Activated CD4-positive, alpha-beta T cell treated with anti-CD3 and anti-CD28 coated beads for 1 hour (primary cell): Measurements from ENCODE around the gene CEP89.
A peak's percentile ranks its signal among the peaks of the same experiment; 100 is the strongest.
"Not testable (repeated sequence)": the region's sequence is repeated elsewhere in the genome, so short reads cannot be mapped to it uniquely, and the experiment has no call there.

Source experiments
- DNase-seq: peaks from one replicate; pipeline ENCODE4 v3.0.0-alpha.2; 2020

CEP89 gene

DNA sequence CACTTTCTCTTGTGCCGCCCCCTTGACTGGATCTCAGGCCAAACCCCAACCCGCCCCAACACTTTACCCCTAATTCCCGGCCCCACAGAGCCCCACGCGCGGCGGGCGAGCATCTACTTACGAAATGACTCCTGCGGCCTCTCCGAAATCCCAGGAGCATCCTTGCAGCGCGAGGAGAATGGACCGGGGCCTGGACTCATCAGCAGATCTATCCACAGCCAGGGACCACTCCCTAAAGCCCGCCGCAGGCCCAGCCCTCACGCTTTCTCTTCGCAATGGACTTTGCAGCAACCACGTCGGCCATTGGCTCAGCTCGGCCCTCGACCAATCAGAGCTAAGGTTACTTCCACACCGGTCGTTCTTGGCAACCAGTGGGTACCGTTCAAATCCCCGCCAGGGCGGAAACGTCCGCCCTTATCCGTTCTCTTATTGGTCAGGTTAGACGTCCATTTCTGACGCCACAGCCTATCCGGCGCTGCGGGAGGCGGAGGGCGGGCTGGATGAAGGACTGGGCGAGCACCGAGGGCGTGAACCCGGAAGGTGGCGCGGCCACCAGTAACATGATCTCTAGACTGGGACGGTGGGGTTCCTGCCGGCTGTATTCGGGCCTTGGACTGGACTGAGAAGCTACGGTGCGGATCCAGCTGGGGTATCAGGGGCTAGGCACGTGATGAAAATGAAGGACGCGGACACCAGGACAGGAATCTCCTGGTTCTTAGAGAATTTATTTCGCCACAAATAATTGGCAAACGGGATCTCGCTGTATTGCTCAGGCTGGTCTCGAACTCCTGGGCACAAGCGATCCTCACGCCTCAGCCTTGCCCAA lies at the start of gene CEP89, which contains the start of gene FAAP24:
TSS of gene CEP89 (minus strand) at position 244 of the 826 bp plus-strand sequence. CDS start at position 160, 84 bp downstream.
TSS of gene FAAP24 (plus strand) at position 528 of the 826 bp plus-strand sequence. CDS start 955 bp downstream, outside the sequence.
- DNase-seq: peak; percentile 98

DNA sequence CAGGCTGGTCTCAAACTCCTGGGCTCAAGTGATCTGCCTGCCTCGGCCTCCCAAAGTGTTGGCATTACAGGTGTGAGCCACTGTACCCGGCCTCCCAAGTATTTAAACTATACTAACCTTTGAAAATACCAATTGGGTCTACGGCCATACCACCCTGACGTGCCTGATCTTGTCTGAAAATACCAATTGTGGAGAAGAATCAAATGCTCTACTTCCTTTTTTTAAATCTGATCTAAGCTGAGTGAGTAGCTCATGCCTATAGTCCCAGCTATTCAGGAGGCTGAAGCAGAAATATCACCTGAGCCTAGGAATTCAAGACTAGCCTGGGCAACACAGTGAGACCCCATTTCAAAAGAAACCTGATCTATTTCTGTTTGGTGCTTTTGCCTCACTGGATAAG lies 39.1 kb upstream of the CEP89 start:
- DNase-seq: not testable (repeated sequence)

- DNase-seq: no peak
Observed at GRCh38 chr19:33008738-33009137, 37.0 kb upstream of the CEP89 start.

DNA sequence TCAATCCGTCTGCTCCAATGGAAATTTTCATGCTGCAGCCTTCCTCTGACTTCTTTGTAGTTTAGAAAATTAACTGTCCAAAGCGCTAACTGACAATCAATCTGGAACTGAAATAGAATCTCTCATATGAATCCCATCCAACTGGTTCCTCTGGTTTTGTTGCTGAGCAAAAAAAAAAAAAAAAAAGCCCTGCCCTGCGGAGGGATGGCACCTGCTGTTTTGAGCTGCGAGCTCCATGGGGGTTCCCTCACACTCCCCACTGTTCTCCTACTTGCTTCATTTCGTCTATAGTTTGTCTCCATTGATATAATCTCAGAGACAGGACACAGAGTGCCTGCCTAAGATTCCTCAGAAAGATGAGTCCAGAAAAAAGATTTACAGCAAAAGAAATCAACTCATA lies 33.7 kb upstream of the CEP89 start:
- DNase-seq: no peak

- not testable (repeated sequence) for DNase-seq
Observed at GRCh38 chr19:33003424-33004024, 31.8 kb upstream of the CEP89 start.

DNA sequence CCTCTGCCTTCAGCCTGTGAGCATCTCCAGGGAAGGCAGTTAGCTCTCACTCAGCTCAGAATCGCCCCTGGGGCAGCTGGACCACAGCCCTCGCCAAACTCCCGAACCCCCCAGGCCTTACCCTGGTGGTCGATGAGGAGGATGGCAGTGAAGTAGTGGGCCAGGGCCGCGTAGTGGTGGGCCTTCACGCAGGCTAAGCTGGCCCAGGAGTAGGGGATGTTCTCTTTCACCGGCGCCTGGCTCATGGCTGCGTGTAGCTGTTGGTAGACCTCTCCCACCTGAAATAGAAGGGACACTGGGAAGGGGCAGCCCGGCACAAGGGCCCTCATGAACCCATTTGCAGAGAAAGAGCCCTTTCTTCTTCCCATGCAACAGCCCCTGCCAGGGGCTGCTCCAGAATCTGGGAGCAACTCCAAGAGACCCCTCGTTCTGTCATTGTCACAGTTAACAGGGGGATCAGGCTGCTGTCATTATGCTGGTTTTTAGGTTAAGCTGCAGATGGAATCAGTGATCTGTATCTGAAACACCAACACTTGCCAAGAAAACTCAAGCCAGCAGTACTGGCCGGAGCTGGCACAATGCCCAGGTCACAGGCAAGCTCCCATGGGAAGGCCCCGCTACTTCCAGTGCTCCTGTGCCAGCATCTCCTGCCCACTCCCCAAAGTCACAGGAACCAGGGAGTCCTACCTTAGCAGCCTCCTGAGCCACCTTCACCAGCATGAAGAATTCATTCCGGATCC lies 30.5 kb upstream of the CEP89 start:
- not testable (repeated sequence) for DNase-seq

- no peak for DNase-seq
Observed at GRCh38 chr19:33000910-33001309, 29.2 kb upstream of the CEP89 start.

- DNase-seq: no peak
Observed at GRCh38 chr19:33000510-33000909, 28.8 kb upstream of the CEP89 start.

DNA sequence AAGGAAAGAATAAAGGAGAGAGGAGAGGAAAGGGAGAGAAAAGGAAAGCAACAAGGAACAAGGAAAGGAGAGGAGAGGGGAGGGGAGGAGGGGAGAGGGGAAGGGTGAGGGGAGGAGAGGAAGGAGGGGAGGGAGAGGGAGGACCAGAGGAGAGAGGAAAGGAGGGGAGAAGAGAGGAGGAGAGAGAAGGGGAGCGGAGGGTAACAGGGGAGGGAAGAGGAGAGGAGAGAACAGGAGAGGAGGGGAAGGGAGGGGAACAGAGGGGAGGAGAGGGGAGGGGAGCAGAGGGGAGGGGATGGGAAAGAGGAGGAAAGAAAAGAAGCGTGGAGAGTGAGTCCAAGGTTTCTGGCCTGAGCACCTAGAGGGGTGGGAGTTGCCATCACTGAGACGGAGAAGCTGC lies 27.0 kb upstream of the CEP89 start:
- no peak for DNase-seq

DNA sequence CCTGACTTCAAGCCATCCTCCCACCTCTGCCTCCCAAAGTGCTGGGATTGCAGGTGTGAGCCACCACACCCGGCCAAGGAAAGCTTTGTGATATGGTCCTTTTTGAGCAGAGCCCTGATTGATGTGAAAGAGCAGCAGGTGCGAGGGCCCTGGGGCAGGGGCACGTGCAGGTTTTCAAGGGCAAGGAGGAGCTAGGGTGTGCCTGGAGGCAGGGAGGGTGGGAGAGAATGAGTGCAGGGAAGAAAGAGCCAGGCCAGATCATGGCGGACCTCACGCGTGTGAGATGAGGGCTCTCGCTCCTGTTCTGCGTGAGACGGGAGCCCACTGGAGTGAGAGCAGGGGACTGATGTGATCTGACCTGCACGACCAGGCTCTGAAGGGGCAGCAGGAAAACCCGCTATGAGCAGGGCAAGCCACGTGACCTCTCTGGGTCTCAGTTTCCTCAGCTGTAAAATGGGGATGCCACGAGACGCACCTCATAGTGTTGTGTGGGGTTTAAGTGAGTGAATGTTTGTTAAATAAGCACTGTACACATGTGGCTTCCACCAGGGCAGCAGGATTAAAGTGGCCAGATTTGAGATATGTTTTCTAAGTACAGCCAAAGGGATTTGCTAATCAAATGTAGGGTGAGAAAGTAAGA lies 26.1 kb upstream of the CEP89 start:
- DNase-seq: no peak

DNA sequence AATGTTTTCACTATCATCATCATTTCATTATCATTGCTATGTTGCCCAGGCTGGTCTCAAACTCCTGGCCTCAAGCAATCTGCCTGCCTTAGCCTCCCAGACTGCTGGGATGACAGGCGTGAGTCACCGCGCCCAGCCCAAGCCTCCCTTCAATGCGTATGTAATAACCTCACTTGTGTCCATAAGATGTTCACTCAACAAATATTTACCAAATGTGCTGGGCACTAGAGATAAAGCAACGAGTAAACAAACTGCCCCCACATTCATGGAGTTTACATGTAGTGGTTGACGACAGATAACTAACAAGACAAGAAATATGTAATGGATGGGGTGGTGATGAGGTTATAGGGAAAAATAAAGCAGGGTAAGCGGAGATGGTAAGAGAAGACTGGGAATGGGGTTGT lies 25.3 kb upstream of the CEP89 start:
- not testable (repeated sequence) for DNase-seq

DNA sequence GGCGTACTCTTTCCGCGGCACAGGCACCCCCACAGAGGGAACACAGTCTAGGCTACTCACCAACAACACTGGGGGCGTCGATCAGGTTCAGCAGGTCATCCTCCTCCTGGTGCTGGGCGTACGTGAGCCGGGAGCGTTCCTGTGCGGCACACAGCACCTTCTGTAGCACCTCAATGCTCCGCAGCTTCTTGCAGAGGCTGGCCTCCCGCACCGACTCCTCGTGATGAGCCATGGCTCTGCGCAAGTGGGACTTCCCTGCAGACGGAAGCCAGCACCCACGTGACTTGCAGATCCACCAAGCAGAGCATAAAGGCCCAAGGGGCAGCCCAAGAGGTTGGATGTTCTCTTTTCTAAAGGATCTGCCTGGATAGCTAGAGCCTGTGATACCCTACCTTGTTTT lies 24.2 kb upstream of the CEP89 start:
- not testable (repeated sequence) for DNase-seq

DNA sequence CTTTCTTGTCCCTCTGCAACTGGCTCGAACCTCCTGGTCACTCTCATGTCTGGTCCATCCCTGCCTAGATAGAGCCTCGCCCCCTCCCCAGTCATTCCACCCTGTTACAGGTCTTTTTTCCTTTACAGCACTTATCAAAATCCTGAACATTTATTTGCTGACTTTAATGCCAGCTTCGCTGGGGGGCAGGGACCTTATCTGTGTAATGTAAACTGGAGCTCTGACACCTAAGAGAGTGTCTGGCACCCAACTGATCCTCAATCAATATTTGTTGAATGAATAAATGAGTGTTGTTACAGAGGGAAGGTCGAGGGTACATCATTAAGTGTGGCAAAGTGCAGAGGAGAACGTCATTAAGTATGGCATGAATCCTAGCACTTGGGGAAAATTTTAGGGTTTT lies 17.0 kb upstream of the CEP89 start:
- no peak for DNase-seq

- DNase-seq: not testable (repeated sequence)
Observed at GRCh38 chr19:32988254-32988653, 16.5 kb upstream of the CEP89 start.

GRCh38 chr19:32982488-32982887 lies 10.7 kb upstream of the CEP89 start:
- DNase-seq: not testable (repeated sequence)

- DNase-seq: not testable (repeated sequence)
Observed at GRCh38 chr19:32979807-32980206, 8.0 kb upstream of the CEP89 start.

DNA sequence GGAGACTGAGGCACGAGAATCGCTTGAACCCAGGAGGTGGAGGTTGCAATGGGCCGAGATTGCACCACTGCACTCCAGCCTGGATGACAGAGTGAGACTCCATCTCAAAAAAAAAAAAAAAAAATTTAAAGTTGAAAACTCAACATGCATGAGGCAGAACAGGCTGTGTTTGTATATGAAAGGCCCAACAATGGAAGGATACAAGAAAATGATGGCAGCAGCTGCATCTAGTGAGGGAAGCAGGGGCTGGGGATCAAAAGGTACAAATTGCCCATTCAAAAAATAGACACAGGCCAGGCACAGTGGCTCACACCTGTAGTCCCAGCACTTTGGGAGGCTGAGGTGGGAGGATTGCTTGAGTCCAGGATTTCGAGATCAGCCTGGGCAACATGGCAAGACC lies 6.1 kb upstream of the CEP89 start:
- not testable (repeated sequence) for DNase-seq

GRCh38 chr19:32977280-32977679 lies 5.5 kb upstream of the CEP89 start:
- no peak for DNase-seq

GRCh38 chr19:32976223-32976805 lies 4.6 kb upstream of the CEP89 start:
- DNase-seq: peak; percentile 46

DNA sequence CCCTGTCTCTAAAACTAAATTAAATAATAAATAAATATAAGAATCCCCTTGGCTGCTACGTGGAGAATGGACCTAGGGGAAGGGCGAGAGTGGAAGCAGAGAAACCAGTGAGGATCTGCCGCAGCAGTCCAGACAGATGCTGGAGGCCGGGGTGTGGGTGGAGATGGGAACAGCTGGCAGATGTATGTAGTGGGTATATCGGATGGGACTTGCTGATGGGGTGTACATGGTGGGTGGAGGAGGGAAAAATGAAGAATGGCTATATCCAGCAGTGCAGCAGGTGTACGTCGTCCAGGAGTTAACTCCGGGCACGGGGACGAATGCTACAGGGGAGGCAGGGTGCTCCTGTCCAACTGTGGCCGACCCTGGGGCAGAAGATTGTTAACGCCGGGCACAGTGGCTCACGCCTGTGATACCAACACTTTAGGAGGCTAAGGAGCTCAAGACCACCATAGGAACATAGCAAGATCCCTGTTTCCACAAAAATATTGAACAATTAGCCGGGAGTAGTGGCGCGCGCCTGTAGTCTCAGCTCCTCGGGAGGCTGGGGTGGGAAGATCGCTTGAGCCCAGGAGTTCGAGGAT lies 654 bp downstream of the CEP89 start:
- DNase-seq: no peak

GRCh38 chr19:32969549-32969948 lies 2.2 kb downstream of the CEP89 start:
- DNase-seq: no peak

- DNase-seq: no peak
Observed at GRCh38 chr19:32966750-32967149, 5.0 kb downstream of the CEP89 start.
